ENCODE results near the gene HS6ST1. TPM values are rescaled to one million over a fixed set of nuclear protein-coding genes. Genes with fewer than 3 reads are reported as not detected.

HS6ST1 gene
- total RNA-seq, 6 experiments from 2014 or later, result 18.5 to 27.2 (median 24.3) TPM

DNA sequence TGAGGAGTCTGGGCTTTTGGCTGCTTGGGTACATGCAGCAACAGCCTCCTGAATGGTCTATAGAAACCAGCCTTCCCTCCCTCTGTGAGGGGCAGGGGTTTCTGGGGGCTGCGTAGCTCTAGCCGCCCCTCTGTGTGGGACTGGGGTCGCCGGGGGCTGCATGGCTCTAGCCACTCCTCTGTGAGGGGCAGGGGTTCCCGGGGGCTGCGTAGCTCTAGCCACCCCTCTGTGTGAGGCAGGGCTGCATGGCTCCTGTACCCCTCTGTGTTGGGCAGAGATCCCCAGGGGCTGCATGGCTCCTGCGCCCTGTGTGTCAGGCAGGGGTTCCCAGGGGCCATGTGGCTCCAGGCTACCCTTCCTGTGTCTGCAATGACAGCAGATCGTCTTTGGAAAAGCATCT, 17.6 kb downstream of the HS6ST1 start:
- no peaks in the 10 kb centered on the region for H3K9me3 Mint-ChIP-seq
- H3K36me3 Mint-ChIP-seq (ENCODE audit: low read depth), result peaks cover 5% of the 10 kb centered on the region; the same call in 1 of the 2 replicates
- no peak for DNase-seq
- H3K27me3 Mint-ChIP-seq (ENCODE audit: insufficient read depth), result peaks cover 1% of the 10 kb centered on the region; the same call in 1 of the 2 replicates
- peaks cover 51% of the 10 kb centered on the region for H3K4me1 Mint-ChIP-seq (ENCODE audit: low read depth)
- peak overlapping the region; percentile 67 for H3K4me3 Mint-ChIP-seq
- peak overlapping the region; percentile 96 for H3K27ac Mint-ChIP-seq
- TF ChIP-seq, protein P1, sequence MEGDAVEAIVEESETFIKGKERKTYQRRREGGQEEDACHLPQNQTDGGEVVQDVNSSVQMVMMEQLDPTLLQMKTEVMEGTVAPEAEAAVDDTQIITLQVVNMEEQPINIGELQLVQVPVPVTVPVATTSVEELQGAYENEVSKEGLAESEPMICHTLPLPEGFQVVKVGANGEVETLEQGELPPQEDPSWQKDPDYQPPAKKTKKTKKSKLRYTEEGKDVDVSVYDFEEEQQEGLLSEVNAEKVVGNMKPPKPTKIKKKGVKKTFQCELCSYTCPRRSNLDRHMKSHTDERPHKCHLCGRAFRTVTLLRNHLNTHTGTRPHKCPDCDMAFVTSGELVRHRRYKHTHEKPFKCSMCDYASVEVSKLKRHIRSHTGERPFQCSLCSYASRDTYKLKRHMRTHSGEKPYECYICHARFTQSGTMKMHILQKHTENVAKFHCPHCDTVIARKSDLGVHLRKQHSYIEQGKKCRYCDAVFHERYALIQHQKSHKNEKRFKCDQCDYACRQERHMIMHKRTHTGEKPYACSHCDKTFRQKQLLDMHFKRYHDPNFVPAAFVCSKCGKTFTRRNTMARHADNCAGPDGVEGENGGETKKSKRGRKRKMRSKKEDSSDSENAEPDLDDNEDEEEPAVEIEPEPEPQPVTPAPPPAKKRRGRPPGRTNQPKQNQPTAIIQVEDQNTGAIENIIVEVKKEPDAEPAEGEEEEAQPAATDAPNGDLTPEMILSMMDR (IDR thresholded peaks at IDR 0.05), result no peak

DNA sequence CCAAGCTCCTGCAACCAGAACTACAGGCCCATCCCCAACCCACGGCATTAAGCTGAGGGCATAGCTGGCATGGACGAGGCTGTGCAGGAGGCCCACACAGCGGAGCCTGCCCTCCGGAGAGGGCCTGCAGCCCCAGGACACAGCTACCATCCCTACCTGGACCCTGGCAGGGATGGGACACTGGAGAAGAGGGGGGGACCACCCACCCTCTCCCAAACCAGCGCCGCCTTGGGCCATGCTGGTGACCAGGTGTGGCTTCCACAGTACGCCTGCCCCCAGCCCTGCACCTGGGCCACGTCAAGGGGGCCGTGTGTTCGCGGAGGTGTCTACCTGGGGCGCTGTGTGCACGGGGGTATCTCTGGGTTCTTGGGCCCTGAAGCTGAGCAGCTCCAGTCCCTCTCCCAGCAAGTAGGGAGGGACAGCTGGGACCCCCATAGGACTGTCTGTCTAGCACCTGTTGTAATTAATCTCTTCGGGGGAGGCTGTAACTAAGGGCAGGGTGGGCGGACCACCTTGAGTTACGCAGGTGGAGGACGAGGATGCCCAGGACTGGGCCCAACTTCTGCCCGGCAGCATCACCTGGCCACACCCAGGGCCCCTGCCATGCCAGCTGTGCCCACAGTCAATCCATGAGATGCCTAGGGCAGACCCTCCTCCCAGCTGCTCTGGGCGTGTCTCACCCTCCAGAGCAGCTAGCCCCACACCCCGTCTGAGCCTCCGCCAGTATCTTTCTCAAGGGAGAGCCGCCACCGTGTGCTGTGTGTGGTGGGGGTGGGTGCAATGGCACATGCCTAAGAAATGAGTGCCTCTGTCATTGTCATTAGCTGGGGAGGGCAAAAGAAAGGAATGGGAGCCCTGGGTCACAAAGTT, 18.3 kb downstream of the HS6ST1 start:
- H3K9me3 Mint-ChIP-seq, result no peaks in the 10 kb centered on the region
- TF ChIP-seq, protein P1 (IDR thresholded peaks at IDR 0.05), result no peak
- peaks cover 5% of the 10 kb centered on the region; the same call in 1 of the 2 replicates for H3K36me3 Mint-ChIP-seq (ENCODE audit: low read depth)
- H3K27ac Mint-ChIP-seq, result peak overlapping the region; percentile 96
- no peak overlapping the region for H3K4me3 Mint-ChIP-seq
- no peak for DNase-seq
- H3K27me3 Mint-ChIP-seq (ENCODE audit: insufficient read depth), result peaks cover 1% of the 10 kb centered on the region; the same call in 1 of the 2 replicates
- peaks cover 44% of the 10 kb centered on the region for H3K4me1 Mint-ChIP-seq (ENCODE audit: low read depth)

DNA sequence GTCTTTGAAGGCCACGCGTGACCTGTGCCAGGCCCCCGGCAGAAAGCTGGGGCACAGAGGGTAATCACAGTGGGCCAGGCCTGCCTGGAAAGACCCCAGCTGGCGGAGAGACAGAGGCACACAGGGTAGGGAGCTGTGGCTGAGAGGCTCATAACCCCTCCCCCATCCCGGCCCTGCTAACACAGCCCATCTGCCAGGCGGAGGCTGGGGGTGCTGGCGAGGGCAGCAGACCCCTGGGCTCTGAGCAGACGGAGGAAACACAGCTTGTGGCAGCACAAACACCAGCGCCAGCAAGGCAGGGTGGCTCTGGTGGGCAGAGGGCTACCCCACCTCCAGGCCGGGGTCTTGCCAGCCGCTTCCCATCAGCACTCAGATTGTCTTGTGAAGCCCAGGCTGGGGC, 19.0 kb downstream of the HS6ST1 start:
- no peak for DNase-seq
- TF ChIP-seq, protein P1 (IDR thresholded peaks at IDR 0.05), result no peak
- H3K9me3 Mint-ChIP-seq, result no peaks in the 10 kb centered on the region
- H3K4me1 Mint-ChIP-seq (ENCODE audit: low read depth), result peaks cover 37% of the 10 kb centered on the region
- H3K4me3 Mint-ChIP-seq, result no peak overlapping the region
- H3K27me3 Mint-ChIP-seq (ENCODE audit: insufficient read depth), result peaks cover 1% of the 10 kb centered on the region; the same call in 1 of the 2 replicates
- H3K36me3 Mint-ChIP-seq (ENCODE audit: low read depth), result peaks cover 5% of the 10 kb centered on the region; the same call in 1 of the 2 replicates
- H3K27ac Mint-ChIP-seq, result no peak overlapping the region

DNA sequence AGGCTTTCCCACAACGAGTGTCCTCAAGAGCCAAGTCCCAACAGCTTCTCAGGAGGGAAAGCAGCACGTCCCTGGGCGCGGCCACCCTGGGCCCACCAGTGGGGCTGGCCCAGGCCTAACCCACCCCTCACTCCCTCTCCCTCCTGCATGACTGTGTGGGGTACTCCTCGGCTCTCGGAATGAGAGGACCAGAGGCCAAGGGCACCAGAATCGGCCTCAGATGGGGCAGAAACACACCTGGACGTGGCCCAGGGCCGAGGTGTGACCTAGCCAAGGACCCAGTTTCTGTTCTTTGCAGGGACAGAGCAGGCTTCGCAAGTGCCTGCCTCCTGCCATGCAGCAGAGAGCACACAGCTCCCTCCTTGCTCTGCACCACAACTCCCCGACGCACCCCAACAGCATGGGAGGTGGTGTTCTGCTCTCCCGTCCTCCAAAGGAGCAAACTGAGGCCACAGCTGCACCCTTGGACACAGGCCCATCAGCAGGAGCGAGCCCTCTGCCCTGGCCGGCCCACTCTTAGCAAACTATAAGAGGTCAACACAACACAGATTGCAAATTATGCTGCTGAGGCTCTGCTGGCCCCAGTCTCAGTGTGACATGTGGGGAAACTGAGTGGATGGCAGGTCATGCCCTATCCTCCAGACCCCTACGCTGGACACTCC, 19.7 kb downstream of the HS6ST1 start:
- Mint-ChIP-seq H3K9me3 (no peaks in the 10 kb centered on the region), H3K4me3 (no peak overlapping the region), H3K27me3 (ENCODE audit: insufficient read depth) (peaks cover 1% of the 10 kb centered on the region; the same call in 1 of the 2 replicates), H3K36me3 (ENCODE audit: low read depth) (peaks cover 5% of the 10 kb centered on the region; the same call in 1 of the 2 replicates), H3K27ac (peak overlapping the region; percentile 36; the same call in 1 of the 2 replicates), H3K4me1 (ENCODE audit: low read depth) (peaks cover 33% of the 10 kb centered on the region)
- DNase-seq, result no peak
- TF ChIP-seq, protein P1 (IDR thresholded peaks at IDR 0.05), result no peak

DNA sequence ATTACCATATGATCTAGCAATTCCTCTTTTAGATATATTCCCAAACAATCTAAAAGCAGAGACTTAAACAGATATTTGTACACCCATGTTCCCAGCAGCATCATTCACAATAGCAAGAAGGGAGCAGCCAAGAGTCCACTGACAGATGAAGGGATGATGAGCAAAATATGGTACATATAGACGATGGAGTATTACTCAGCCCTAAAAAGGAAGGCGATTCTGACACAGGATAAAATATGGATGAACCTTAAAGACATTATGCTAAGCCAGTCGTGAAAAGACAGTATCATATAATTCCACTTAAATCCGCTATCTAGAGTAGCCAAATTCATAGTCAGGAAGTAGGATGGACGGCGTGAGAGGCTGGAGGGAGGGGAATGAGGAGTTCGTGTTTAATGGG, 20.4 kb downstream of the HS6ST1 start:
- DNase-seq, result no peak
- TF ChIP-seq, protein P1 (IDR thresholded peaks at IDR 0.05), result no peak
- H3K4me1 Mint-ChIP-seq (ENCODE audit: low read depth), result peaks cover 30% of the 10 kb centered on the region
- no peaks in the 10 kb centered on the region for H3K9me3 Mint-ChIP-seq
- H3K36me3 Mint-ChIP-seq (ENCODE audit: low read depth), result peaks cover 5% of the 10 kb centered on the region; the same call in 1 of the 2 replicates
- H3K4me3 Mint-ChIP-seq, result no peak overlapping the region
- H3K27ac Mint-ChIP-seq, result no peak overlapping the region
- peaks cover 1% of the 10 kb centered on the region; the same call in 1 of the 2 replicates for H3K27me3 Mint-ChIP-seq (ENCODE audit: insufficient read depth)
